ENCODE data around the gene FRMD4B.

Gene FRMD4B

DNA sequence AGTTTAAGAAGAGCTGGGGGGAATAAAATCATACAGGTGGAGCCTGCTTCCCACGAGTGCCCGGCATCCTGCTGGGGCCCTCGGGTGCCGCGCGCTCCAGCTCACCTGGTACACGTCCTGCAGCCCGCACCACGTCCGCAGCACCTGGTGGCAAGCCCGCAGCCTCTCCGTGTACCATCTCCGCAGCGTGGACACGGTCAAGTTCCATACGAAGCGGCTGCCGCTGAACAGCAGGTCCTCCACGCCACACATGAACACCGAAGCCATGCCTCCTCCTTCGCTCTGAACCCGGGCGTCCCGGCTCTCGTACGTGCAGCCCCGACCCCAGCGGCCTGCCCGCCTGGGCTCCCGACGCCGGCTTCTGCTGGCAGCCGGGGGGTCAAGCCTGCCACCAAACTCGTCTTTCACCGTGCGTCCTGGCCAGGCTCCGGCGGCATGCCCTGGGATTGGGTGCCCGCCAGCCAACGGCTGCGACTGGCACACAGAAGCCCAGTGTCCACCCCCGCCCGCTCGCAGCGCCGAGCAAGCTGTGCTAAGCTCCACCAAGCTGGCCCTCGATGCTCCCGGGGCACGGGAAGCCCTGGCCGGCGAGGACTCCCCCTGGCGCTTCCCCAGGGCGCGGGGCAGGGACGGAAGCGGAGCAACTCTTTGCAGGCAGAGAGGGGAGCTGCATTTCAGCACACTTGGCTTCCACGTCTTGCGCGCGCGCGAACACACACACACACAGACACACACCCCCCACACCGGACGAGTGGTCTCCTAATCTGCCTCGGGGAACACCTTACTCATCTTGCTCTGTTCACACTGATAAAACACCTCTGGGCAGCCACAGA, at the start of gene FRMD4B:
Gene FRMD4B, minus strand, starts transcription at position 366 of the 833 bp plus-strand sequence. Its CDS starts 99 bp downstream, at position 267.
- peak; percentile 68 for DNase-seq

DNA sequence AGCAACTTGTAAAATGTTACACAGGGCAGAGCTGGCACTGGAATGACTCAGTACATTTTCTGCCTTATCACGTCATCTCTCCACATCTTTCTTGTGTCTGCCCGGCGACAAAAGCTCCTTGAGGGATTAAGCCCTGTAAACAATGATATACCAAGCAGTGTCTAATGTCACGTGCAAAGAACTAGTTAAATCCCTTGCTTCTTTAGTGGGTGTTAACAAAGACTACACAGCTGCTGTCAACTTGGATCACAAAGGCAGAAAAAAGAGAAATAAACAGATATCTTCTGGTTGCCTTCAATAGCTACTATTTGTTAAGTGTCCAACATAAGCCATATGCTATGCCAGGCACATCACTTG, 48.1 kb upstream of the FRMD4B start:
- DNase-seq, result peak; percentile 63

DNA sequence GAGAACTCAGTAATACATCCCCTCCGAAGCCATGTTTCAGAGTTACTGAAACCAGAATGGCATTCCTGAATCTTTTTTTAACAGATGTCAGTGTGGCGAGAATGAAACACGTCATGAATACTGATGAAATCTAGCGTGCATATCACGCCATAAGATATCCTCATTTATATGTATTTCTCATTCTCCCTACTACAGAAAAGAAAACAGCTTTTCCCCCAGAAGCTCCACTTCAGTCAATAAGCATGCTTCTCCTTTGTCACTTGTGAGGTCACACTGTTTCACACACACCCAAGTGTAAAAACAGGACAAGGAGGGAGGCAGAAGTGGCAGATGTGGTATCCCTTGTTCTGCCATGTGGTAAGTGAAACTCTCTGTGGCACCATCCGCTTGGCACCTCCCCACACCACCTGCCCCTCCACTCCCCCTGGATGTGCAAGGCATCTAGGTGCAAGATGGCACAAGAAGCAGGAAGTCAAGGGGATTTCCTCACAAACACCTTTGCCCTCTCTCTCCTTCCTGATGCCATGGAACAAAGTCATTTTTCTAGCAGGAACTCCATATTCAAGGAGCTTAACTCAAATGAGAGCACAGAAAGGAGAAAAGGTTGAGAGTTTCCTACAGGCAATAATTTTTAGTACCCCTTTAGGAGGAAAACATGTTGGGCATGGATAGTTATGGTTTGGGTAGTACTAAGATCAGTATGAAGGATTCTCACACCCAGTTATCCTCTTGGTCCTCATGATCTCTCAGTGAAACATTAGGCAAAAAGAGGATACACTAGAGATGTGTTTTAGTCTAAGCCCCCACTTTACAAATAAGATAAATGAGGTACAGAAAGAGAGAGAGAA, 47.5 kb upstream of the FRMD4B start:
- peak; percentile 18 for DNase-seq

GRCh38 chr3:69428657-69429255, 42.9 kb upstream of the FRMD4B start:
- DNase-seq, result no peak

GRCh38 chr3:69426967-69427304, 41.0 kb upstream of the FRMD4B start:
- no peak for DNase-seq

GRCh38 chr3:69426291-69426966, 40.5 kb upstream of the FRMD4B start:
- DNase-seq, result no peak

- DNase-seq, result peak; percentile 29
Measured at GRCh38 chr3:69425249-69425648, 39.4 kb upstream of the FRMD4B start.

GRCh38 chr3:69423463-69424155, 37.7 kb upstream of the FRMD4B start:
- no peak for DNase-seq

- DNase-seq, result no peak
Measured at GRCh38 chr3:69422751-69423150, 36.9 kb upstream of the FRMD4B start.

- DNase-seq, result no peak
Measured at GRCh38 chr3:69420781-69421520, 35.1 kb upstream of the FRMD4B start.

DNA sequence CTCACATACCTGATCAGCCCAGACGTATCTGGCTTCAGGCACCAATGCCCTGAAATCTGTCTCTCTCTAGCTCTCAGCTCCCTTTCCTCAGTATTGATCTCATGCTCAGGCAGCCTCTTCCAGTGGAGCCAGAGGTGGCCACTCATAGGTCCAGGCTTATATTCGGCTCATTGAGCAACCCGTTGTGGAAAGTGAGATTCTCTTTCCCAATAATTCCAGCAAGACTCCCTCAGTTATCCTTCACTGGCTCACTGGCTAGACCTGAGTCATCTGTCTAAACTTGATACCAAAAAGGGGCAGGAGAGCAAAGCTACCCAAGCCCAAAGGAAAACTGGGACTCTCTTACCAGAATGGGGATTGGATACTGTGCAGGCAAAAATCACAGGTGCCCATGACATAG, 33.4 kb upstream of the FRMD4B start:
- no peak for DNase-seq

DNA sequence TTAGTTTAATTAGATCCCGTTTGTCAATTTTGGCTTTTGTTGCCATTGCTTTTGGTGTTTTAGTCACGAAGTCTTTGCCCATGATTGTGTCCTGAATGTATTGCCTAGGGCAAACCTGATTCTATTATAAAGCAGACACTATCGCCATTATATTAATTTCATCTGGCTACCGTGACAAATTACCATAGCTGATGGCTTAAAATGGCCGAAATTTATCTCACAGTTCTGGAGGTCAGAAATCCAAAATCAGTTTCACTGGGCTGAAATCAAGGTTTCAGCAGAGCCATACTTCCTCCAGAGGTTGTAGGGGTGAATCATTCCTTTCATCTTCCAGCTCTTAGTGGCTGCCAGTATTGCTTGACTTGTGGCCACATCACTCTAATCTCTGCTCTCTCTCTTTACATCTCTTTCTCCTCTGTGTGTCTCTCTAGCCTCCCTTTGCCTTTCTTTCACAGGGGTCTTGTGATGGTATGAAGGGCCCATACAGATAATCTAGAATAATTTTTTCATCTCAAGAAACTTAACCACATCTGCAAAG, 31.7 kb upstream of the FRMD4B start:
- no peak for DNase-seq

- DNase-seq, result no peak
Measured at GRCh38 chr3:69413551-69414207, 27.8 kb upstream of the FRMD4B start.

- peak; percentile 35 for DNase-seq
Measured at GRCh38 chr3:69411346-69411745, 25.5 kb upstream of the FRMD4B start.

DNA sequence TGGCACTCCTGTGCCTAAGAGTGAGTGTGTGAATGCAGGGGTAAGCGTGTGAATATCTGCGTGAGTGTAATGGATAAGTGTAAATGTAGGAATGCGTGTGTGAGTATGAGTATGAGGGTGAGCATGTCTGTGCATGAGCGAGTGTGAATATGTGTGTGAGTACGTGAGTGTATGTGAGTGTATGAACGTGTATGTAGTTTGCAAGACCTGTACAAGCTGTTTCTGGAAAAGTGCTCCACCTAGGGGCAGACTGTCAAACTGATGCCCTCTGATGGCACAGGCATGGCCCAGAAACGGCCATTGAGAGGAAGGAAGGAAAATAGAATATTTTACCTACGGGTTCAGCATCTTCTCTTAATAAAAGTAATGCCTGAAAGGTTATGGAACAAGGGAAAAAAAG, 24.4 kb upstream of the FRMD4B start:
- DNase-seq, result peak; percentile 65

DNA sequence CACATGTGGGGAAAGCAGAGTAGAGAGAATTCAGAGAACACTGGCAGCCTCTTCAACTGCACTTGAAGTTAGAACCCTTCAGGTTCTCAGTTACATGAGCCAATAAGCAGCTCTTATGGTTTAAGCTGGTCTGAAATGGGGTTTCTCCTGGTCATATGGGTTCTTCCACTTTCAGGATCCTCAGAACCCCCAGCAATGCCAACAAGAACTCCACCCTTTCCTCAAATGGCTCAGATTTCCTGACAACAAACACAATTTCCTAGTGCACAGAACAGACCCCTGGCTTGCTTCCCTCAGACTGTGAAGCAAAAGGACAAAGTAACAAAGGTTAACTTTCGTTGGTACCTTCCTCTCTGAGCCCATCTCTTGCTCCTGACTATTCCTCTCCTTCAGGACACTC, 23.9 kb upstream of the FRMD4B start:
- DNase-seq, result no peak

GRCh38 chr3:69409011-69409410, 23.1 kb upstream of the FRMD4B start:
- no peak for DNase-seq

DNA sequence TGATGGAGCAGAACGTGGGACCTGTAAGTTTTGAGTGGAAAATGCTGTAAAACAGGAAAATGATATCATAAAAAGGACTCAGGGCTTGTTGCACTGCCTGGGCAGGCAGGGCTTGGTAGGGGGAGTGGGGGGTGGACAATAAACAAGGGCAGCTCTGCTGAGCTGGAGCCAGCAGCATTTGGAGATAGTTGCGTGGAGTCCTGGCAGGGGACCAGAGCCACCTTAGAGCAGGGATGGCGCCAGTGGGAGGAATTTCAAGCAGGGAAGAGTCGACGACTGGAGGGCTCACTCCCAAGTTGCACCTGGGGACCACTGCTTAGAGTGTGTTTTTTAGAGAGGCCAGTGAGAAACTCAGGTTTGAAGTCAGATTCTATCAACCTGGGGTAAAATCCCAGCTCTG, 22.7 kb upstream of the FRMD4B start:
- DNase-seq, result no peak

DNA sequence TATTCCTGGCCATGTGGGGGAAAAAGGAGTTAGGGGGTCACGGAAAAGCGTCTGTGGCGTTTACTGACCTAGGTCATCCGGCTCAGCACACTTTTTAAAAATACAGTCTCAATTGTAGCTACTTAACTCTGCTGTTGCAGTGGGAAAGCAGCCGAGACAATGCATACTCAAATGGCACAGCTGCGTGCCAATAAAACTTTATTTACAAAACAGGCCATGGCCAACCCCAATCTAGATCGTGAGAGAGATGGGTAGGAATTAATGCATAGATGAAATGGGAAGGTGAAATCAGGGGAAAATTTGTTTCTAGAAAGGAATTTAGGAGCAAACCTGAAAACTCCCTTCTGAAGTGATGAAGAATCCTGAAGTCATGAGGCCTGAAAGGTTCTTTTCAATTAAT, 22.0 kb upstream of the FRMD4B start:
- DNase-seq, result no peak

- DNase-seq, result no peak
Measured at GRCh38 chr3:69406163-69406562, 20.3 kb upstream of the FRMD4B start.

DNA sequence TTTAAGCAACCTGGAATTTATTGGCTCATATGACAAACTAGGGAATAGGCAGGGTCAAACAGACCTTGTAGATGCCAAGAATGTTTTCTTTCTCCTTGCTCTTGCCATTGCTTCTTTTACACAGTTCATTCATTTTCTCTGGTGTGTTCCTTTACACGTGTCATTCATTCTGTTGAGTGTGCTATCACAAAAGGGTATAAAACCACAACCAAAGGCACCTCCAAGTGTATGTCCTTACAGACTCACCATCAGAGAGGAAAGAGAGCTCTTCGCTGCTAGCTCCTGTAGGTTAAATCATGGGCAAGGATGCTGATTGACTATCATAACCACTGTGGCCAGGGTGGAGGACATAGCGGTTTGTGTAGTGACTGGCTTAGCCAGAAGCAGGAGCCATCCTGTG, 19.2 kb upstream of the FRMD4B start:
- no peak for DNase-seq

Data from DMS53 (cell line).